GM23338 (cell line): ENCODE measurements around the gene ZFHX3. TPM values are rescaled to one million over a fixed set of nuclear protein-coding genes. Genes with fewer than 3 reads are reported as not detected.

ENCODE experiments used
- ATAC-seq: fragments of 200-7000 bp; cut with Tn5 transposase; 3 replicates; pipeline ENCODE4 v1.9.1; 2020
- DNase-seq: peaks from one replicate; pipeline ENCODE4 v3.0.0-alpha.2; 2015; ENCODE audit warnings: low spot score
- H2AFZ ChIP-seq: fragments of 200-600 bp; sonication (generic); 2 replicates; pipeline ENCODE4 v1.8.0; 2016; ENCODE audit warnings: antibody characterized with exemption, mild to moderate bottlenecking, moderate library complexity
- H3F3A ChIP-seq: fragments of 200-600 bp; sonication (generic); replicated peaks from 2 replicates; pipeline ENCODE4 v1.8.0; 2017; ENCODE audit warnings: antibody characterized with exemption, mixed run types, low read depth
- H3K27ac ChIP-seq: fragments of 200-600 bp; sonication (generic); 2 replicates; pipeline ENCODE4 v1.6.1; 2016; ENCODE audit warnings: low read depth
- H3K27me3 ChIP-seq: fragments of 200-600 bp; sonication (generic); 2 replicates; pipeline ENCODE4 v1.8.0; 2016; ENCODE audit warnings: mild to moderate bottlenecking, mixed run types, moderate library complexity; ENCODE audit not compliant: insufficient read depth
- H3K36me3 ChIP-seq: fragments of 200-600 bp; sonication (generic); 2 replicates; pipeline ENCODE4 v1.8.0; 2016; ENCODE audit warnings: mild to moderate bottlenecking; ENCODE audit not compliant: insufficient read depth
- H3K4me1 ChIP-seq: fragments of 200-600 bp; sonication (generic); 2 replicates; pipeline ENCODE4 v1.8.0; 2016; ENCODE audit warnings: mild to moderate bottlenecking, moderate library complexity; ENCODE audit not compliant: insufficient read depth
- H3K4me2 ChIP-seq: fragments of 200-600 bp; sonication (generic); 2 replicates; pipeline ENCODE4 v1.7.1; 2017; ENCODE audit warnings: mixed run types
- H3K4me3 ChIP-seq: fragments of 200-600 bp; sonication (generic); 2 replicates; pipeline ENCODE4 v1.6.1; 2016; ENCODE audit warnings: mixed run types
- H3K79me2 ChIP-seq: fragments of 200-600 bp; sonication (generic); replicated peaks from 2 replicates; pipeline ENCODE4 v1.8.0; 2017; ENCODE audit warnings: mild to moderate bottlenecking; ENCODE audit not compliant: insufficient read depth
- H3K9me2 ChIP-seq: fragments of 200-600 bp; sonication (generic); 2 replicates; pipeline ENCODE4 v1.8.0; 2017; ENCODE audit not compliant: insufficient read depth
- H4K20me1 ChIP-seq: fragments of 200-600 bp; sonication (generic); replicated peaks from 2 replicates; pipeline ENCODE4 v1.8.0; 2017; ENCODE audit warnings: mild to moderate bottlenecking; ENCODE audit not compliant: insufficient read depth
- H3K27ac Mint-ChIP-seq: 2 replicates; pipeline ENCODE4 v1.8.0; 2020; ENCODE audit warnings: inconsistent platforms, mild to moderate bottlenecking, moderate library complexity, mixed read lengths
- H3K27me3 Mint-ChIP-seq: 3 replicates; pipeline ENCODE4 v1.8.0; 2022; ENCODE audit warnings: low read depth, mild to moderate bottlenecking, moderate library complexity, mixed read lengths, inconsistent platforms; ENCODE audit not compliant: insufficient read depth, poor library complexity
- H3K36me3 Mint-ChIP-seq: 3 replicates; pipeline ENCODE4 v1.8.0; 2021; ENCODE audit warnings: low read depth, mild to moderate bottlenecking, inconsistent platforms, moderate library complexity, mixed read lengths
- H3K4me1 Mint-ChIP-seq: 3 replicates; pipeline ENCODE4 v1.8.0; 2020; ENCODE audit warnings: mild to moderate bottlenecking, inconsistent platforms, mixed read lengths
- H3K4me3 Mint-ChIP-seq: 3 replicates; pipeline ENCODE4 v1.8.0; 2021; ENCODE audit warnings: moderate library complexity, mild to moderate bottlenecking, inconsistent platforms, mixed read lengths
- H3K9me3 Mint-ChIP-seq: 3 replicates; pipeline ENCODE4 v1.8.0; 2020; ENCODE audit warnings: moderate library complexity, mild to moderate bottlenecking, inconsistent platforms, mixed read lengths
- EZH2 ChIP-seq: fragments of 200-600 bp; sonication (generic); IDR thresholded peaks from one replicate; pipeline ENCODE4 v1.8.0; 2017; ENCODE audit warnings: antibody characterized with exemption, mild to moderate bottlenecking, low read depth; ENCODE audit not compliant: unreplicated experiment
- REST ChIP-seq: IDR thresholded peaks from one replicate; pipeline ENCODE4 v1.6.1; 2018; ENCODE audit warnings: antibody characterized with exemption; ENCODE audit not compliant: unreplicated experiment
- ZNF114 ChIP-seq: fragments of 250-450 bp; sonication (Bioruptor Pico); IDR thresholded peaks from 2 replicates; pipeline ENCODE4 v1.5.0; 2020; ENCODE audit warnings: mild to moderate bottlenecking, moderate library complexity
- ZNF331 ChIP-seq: fragments of 250-450 bp; sonication (Bioruptor Pico); IDR thresholded peaks from 2 replicates; pipeline ENCODE4 v1.5.0; 2020; ENCODE audit warnings: low read depth, mild to moderate bottlenecking, moderate library complexity
- polyA plus RNA-seq: library from polyadenylated mRNA; unstranded; fragments of >200 nt; fragmentation: Nextera tagmentation; extraction: Ambion mirVana; gene quantifications from 2 replicates; pipeline ENCODE4 v1.2.1, GENCODE V29; 2016
- total RNA-seq: library from RNA; depleted of rRNA; stranded (reverse); fragments of >200 nt; shearing (Covaris generic); gene quantifications from 2 replicates; pipeline ENCODE4 v1.2.3, GENCODE V29; 2014
- TF ChIP-seq, protein P1 (sequence below): IDR thresholded peaks from 2 replicates; pipeline ENCODE4 v1.6.1; 2016; ENCODE audit warnings: antibody characterized with exemption
- TF ChIP-seq, protein P2 (sequence below), 2 experiments: fragments of 200-600 bp in 1 of 2; sonication (generic) in 1 of 2; conservative IDR thresholded peaks; 2 replicates each; pipeline versions ENCODE4 v1.5.1 to v1.6.1; 2016 to 2017; ENCODE audit warnings: antibody characterized with exemption in 2 of 2, low read depth in 2 of 2, mild to moderate bottlenecking in 2 of 2, moderate library complexity in 1 of 2
- TF ChIP-seq, protein P3 (sequence below): fragments of 250-450 bp; sonication (Bioruptor Pico); IDR thresholded peaks from 2 replicates; pipeline ENCODE4 v1.5.0; 2020; ENCODE audit warnings: mild to moderate bottlenecking, moderate library complexity

ZFHX3 gene
- total and polyA plus RNA-seq, 2 experiments from 2014 or later: 1.0 to 1.5 TPM

DNA sequence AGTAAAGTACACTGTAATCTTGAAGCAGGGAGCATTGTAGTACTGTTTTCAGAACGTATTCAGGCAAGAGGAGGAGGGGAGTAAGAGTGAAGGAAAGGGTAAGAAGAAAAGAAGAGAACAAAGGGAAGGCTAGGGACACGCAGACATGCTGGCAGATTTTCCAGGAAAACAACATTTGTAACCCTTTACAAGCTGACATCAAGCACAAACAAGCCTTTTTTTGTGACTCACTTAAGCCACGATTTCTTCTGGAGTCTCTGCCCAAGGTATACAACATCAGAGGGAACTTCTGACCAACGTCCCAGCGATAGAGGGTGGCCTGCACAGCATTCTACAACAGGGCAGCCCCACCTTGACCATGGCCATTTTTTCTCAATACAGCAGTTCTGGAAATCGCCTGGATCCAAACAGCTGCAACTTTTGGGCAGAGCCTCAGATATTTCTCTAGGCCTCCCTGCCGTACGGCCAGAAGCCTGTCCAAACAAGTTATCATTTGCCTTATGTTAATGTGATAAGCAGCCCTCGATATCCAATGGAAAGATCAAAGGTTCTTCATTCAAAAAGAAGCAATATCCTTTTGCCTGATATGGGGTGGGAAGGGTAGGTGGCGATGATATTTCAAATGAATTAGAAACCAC is 247.3 kb downstream of the ZFHX3 start:
- no peaks in the 10 kb centered on the region for H3K36me3 ChIP-seq

More for the DNA sequence above, 247.3 kb downstream of the ZFHX3 start:
- H3K9me3 Mint-ChIP-seq: no peaks in the 10 kb centered on the region
- Histone ChIP-seq H3K4me3 (no peak overlapping the region), H3K4me1 (no peaks in the 10 kb centered on the region), H4K20me1 (no peaks in the 10 kb centered on the region), H3F3A (no peaks in the 10 kb centered on the region), H3K4me2 (no peak overlapping the region), H3K79me2 (no peaks in the 10 kb centered on the region), H2AFZ (no peak overlapping the region), H3K27me3 (no peaks in the 10 kb centered on the region), H3K9me2 (peaks cover 5% of the 10 kb centered on the region; the same call in 1 of the 2 replicates), H3K27ac (no peak overlapping the region)
- DNase-seq: no peak
- no peaks in the 10 kb centered on the region for H3K36me3 Mint-ChIP-seq
- no peak overlapping the region for H3K4me3 Mint-ChIP-seq
- H3K27me3 Mint-ChIP-seq: peaks cover 4% of the 10 kb centered on the region
- H3K4me1 Mint-ChIP-seq: peaks cover 11% of the 10 kb centered on the region
- TF ChIP-seq, protein P1, sequence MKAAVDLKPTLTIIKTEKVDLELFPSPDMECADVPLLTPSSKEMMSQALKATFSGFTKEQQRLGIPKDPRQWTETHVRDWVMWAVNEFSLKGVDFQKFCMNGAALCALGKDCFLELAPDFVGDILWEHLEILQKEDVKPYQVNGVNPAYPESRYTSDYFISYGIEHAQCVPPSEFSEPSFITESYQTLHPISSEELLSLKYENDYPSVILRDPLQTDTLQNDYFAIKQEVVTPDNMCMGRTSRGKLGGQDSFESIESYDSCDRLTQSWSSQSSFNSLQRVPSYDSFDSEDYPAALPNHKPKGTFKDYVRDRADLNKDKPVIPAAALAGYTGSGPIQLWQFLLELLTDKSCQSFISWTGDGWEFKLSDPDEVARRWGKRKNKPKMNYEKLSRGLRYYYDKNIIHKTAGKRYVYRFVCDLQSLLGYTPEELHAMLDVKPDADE: no peak
- TF ChIP-seq ZNF331: no peak
- TF ChIP-seq, protein P2, sequence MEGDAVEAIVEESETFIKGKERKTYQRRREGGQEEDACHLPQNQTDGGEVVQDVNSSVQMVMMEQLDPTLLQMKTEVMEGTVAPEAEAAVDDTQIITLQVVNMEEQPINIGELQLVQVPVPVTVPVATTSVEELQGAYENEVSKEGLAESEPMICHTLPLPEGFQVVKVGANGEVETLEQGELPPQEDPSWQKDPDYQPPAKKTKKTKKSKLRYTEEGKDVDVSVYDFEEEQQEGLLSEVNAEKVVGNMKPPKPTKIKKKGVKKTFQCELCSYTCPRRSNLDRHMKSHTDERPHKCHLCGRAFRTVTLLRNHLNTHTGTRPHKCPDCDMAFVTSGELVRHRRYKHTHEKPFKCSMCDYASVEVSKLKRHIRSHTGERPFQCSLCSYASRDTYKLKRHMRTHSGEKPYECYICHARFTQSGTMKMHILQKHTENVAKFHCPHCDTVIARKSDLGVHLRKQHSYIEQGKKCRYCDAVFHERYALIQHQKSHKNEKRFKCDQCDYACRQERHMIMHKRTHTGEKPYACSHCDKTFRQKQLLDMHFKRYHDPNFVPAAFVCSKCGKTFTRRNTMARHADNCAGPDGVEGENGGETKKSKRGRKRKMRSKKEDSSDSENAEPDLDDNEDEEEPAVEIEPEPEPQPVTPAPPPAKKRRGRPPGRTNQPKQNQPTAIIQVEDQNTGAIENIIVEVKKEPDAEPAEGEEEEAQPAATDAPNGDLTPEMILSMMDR (conservative IDR thresholded peaks at IDR 0.05; ENCODE audit: low read depth in 2 of 2): no peak
- TF ChIP-seq ZNF114 (CRISPR knock-in tag): no peak
- no peak for TF ChIP-seq REST
- no peak for TF ChIP-seq EZH2
- TF ChIP-seq, protein P3, sequence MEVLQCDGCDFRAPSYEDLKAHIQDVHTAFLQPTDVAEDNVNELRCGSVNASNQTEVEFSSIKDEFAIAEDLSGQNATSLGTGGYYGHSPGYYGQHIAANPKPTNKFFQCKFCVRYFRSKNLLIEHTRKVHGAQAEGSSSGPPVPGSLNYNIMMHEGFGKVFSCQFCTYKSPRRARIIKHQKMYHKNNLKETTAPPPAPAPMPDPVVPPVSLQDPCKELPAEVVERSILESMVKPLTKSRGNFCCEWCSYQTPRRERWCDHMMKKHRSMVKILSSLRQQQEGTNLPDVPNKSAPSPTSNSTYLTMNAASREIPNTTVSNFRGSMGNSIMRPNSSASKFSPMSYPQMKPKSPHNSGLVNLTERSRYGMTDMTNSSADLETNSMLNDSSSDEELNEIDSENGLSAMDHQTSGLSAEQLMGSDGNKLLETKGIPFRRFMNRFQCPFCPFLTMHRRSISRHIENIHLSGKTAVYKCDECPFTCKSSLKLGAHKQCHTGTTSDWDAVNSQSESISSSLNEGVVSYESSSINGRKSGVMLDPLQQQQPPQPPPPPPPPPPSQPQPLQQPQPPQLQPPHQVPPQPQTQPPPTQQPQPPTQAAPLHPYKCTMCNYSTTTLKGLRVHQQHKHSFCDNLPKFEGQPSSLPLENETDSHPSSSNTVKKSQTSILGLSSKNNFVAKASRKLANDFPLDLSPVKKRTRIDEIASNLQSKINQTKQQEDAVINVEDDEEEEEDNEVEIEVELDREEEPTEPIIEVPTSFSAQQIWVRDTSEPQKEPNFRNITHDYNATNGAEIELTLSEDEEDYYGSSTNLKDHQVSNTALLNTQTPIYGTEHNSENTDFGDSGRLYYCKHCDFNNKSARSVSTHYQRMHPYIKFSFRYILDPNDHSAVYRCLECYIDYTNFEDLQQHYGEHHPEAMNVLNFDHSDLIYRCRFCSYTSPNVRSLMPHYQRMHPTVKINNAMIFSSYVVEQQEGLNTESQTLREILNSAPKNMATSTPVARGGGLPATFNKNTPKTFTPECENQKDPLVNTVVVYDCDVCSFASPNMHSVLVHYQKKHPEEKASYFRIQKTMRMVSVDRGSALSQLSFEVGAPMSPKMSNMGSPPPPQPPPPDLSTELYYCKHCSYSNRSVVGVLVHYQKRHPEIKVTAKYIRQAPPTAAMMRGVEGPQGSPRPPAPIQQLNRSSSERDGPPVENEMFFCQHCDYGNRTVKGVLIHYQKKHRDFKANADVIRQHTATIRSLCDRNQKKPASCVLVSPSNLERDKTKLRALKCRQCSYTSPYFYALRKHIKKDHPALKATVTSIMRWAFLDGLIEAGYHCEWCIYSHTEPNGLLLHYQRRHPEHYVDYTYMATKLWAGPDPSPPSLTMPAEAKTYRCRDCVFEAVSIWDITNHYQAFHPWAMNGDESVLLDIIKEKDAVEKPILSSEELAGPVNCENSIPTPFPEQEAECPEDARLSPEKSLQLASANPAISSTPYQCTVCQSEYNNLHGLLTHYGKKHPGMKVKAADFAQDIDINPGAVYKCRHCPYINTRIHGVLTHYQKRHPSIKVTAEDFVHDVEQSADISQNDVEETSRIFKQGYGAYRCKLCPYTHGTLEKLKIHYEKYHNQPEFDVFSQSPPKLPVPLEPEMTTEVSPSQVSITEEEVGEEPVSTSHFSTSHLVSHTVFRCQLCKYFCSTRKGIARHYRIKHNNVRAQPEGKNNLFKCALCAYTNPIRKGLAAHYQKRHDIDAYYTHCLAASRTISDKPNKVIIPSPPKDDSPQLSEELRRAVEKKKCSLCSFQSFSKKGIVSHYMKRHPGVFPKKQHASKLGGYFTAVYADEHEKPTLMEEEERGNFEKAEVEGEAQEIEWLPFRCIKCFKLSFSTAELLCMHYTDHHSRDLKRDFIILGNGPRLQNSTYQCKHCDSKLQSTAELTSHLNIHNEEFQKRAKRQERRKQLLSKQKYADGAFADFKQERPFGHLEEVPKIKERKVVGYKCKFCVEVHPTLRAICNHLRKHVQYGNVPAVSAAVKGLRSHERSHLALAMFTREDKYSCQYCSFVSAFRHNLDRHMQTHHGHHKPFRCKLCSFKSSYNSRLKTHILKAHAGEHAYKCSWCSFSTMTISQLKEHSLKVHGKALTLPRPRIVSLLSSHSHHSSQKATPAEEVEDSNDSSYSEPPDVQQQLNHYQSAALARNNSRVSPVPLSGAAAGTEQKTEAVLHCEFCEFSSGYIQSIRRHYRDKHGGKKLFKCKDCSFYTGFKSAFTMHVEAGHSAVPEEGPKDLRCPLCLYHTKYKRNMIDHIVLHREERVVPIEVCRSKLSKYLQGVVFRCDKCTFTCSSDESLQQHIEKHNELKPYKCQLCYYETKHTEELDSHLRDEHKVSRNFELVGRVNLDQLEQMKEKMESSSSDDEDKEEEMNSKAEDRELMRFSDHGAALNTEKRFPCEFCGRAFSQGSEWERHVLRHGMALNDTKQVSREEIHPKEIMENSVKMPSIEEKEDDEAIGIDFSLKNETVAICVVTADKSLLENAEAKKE: no peak
- H3K27ac Mint-ChIP-seq: no peak overlapping the region
- no peak for ATAC-seq
